GM20000 (cell line): Measurements from ENCODE around the gene CRYGN.

Experiments used
- DNase-seq: peaks from one replicate; pipeline ENCODE4 v3.0.0; 2012; ENCODE audit warnings: low spot score
- CTCF ChIP-seq: IDR thresholded peaks from 2 replicates; pipeline ENCODE4 v1.5.1; 2012; ENCODE audit warnings: mild to moderate bottlenecking, control low read depth; ENCODE audit errors: extremely low read depth, missing control alignments

The CRYGN gene

GRCh38 chr7:151379193-151379520, 60.8 kb downstream of the CRYGN start:
- no peak for TF ChIP-seq CTCF
- DNase-seq = peak; percentile 18
